GM19438 (cell line): ENCODE measurements around the gene PTK6.
A peak's percentile ranks its signal among the peaks of the same experiment; 100 is the strongest.

Source experiments
- ATAC-seq: cut with Tn5 transposase; IDR thresholded peaks from one replicate; pipeline ENCODE4 v1.9.1; 2021; ENCODE audit warnings: low read depth; ENCODE audit not compliant: unreplicated experiment

Gene PTK6

GRCh38 chr20:63533388-63533787 is 3.8 kb downstream of the PTK6 start:
- no peak for ATAC-seq

- ATAC-seq, result no peak
These were observed 4.7 kb downstream of the PTK6 start for GRCh38 chr20:63532449-63532971.

- ATAC-seq, result no peak
These were observed 5.3 kb downstream of the PTK6 start for GRCh38 chr20:63531686-63532448.

GRCh38 chr20:63530788-63531160 is 6.4 kb downstream of the PTK6 start:
- ATAC-seq, result no peak

GRCh38 chr20:63529861-63530787 is 7.1 kb downstream of the PTK6 start:
- no peak for ATAC-seq

GRCh38 chr20:63529180-63529860 is 7.9 kb downstream of the PTK6 start:
- no peak for ATAC-seq

GRCh38 chr20:63527184-63527583 is 10.0 kb downstream of the PTK6 start:
- no peak for ATAC-seq

- ATAC-seq, result no peak
These were observed 11.2 kb downstream of the PTK6 start for GRCh38 chr20:63525971-63526370.

- no peak for ATAC-seq
These were observed 12.0 kb downstream of the PTK6 start for GRCh38 chr20:63525185-63525584.

GRCh38 chr20:63522981-63523611 is 14.1 kb downstream of the PTK6 start:
- no peak for ATAC-seq

- no peak for ATAC-seq
These were observed 14.9 kb downstream of the PTK6 start for GRCh38 chr20:63522091-63522868.

GRCh38 chr20:63521602-63522001 is 15.6 kb downstream of the PTK6 start:
- no peak for ATAC-seq

GRCh38 chr20:63520934-63521601 is 16.1 kb downstream of the PTK6 start:
- ATAC-seq, result peak; percentile 41

- ATAC-seq, result peak; percentile 50
These were observed 16.7 kb downstream of the PTK6 start, which contains the start of gene PPDPF for GRCh38 chr20:63520504-63520933. Gene PPDPF (plus strand): TSS chr20:63520765. CDS start chr20:63521309, 544 bp downstream.

GRCh38 chr20:63519668-63520503 is 17.3 kb downstream of the PTK6 start:
- ATAC-seq, result peak; percentile 37

GRCh38 chr20:63518946-63519667 is 18.1 kb downstream of the PTK6 start:
- ATAC-seq, result no peak

- ATAC-seq, result no peak
These were observed 18.8 kb downstream of the PTK6 start for GRCh38 chr20:63518351-63518861.
